Measurements from ENCODE around the gene PVRIG.
"Not testable (repeated sequence)": the region's sequence is repeated elsewhere in the genome, so short reads cannot be mapped to it uniquely, and the experiment has no call there.

The PVRIG gene

DNA sequence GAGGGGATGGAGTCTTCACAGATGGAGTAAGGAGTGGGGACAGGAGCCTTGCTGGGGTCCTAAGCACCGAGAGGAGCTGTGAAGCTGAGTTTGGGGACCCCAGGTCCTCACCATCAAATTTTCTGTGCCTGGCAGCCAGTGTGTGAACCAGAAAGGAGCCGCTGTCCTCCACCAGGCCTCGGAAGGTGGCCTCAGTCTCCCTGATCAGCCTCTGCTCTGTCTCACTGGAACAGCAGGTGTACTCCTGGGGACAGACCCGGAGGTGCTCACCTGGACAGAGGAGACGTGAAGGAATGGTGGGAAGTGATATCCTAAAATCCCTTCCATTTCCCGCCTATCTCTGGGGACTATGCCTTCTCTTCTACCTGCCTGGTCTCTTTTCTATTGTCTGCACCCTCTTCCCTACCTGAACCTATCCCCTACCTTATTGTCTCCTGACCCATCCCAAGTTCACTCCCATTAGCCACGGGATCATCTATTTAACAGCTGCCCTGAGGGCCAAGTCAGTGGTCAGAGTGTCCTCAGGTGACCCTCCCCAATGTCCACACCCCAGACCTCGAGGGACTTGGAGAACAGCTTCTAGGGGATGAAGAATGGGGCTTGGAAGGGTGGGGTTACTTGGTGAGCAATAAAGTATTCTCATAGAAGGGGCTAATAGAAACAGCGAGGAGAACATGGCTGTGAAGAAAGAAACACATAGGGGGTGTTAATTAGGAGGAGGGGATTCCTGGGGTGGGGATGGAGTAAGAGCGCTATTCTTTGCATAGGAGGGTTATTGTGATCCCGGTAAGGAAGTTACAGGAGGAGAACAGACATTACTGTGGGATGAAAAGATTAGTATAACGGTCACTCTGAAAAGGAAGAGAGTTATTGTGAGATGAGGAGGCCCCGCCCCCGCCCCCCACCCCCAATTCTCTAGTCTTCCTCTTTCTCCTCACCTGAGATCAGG lies 43.4 kb upstream of the PVRIG start:
- peak in 1 of 2 experiments; percentile 18 for DNase-seq (ENCODE audit: low read depth in 1 of 2, low spot score in 1 of 2)
- Histone ChIP-seq H3K27ac (replicated peaks) (no peak overlapping the region; the same call in 1 of the 2 replicates), H3K4me3 (replicated peaks; ENCODE audit: insufficient read depth, low read length) (peak overlapping the region; percentile 53), H3K27me3 (ENCODE audit: insufficient read depth, poor library complexity, severe bottlenecking) (peaks cover 5% of the 10 kb centered on the region)
- TF ChIP-seq POLR2AphosphoS5 (IDR thresholded peaks at IDR 0.05; ENCODE audit: low read depth) = no peak
- TF ChIP-seq REST (IDR thresholded peaks at IDR 0.05; ENCODE audit: insufficient replicate concordance, low read depth) = no peak

DNA sequence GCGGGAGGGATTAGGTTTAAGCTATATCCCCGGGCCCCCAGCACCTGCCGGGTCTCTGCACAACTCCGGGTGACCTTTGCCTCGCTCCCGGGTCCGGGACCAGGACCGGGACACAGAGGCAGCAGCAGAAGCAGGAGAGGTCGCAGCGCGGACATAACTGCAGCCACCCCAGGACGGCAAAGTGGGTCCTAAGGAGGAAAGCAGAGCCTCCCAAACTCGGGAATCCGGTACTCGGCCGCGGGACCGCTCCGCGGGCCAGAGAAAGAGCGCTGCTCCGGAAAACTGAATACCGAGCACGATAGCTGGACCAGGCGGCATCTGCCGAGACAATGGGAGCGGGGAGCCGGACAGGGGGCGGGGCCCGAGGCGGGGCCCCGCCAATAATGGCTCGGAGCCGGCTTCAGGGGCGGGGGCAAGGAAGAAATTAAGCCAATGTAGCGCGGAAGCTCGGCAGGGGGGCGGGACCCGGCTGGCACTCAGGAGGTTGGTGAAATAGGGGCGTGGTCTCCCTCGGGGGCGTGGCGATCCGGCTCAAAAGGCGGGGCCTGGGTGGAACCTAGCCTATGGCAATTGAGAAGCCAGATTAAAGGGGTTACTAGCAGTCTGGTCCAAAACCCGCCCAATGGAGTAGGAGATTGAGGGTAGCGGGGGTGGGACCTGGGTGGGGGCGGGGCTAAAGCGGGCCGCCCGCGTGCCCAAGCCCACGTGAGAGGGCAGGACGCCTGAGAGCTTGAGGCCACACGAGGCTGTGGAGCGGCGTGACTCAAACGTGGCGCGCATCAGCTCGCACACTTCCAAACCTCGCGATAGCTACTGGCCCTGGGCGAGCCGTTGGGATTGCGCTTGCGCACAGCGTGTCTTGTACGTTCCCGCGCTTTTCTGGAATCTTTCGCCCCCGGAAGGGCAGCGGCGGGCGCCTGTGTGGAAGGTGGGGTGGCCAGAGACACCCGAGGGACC lies 42.4 kb upstream of the PVRIG start, which contains the start of the genes GPC2 and STAG3:
TSS of gene GPC2 (minus strand) at position 337 of the 957 bp plus-strand sequence. CDS start at position 155, 182 bp downstream.
TSS of gene STAG3 (plus strand) at position 874 of the 957 bp plus-strand sequence. CDS start 2,639 bp downstream, outside the sequence.
- H3K27ac ChIP-seq (replicated peaks) = peak within 1 kb of the TSS; percentile 54
- TF ChIP-seq POLR2AphosphoS5 (IDR thresholded peaks at IDR 0.05; ENCODE audit: low read depth) (no peak), REST (IDR thresholded peaks at IDR 0.05; ENCODE audit: insufficient replicate concordance, low read depth) (no peak), GABPA (IDR thresholded peaks at IDR 0.05; ENCODE audit: low read depth) (no peak), SPI1 (IDR thresholded peaks at IDR 0.05; ENCODE audit: borderline replicate concordance, low read depth) (no peak)
- TF ChIP-seq, protein P1, sequence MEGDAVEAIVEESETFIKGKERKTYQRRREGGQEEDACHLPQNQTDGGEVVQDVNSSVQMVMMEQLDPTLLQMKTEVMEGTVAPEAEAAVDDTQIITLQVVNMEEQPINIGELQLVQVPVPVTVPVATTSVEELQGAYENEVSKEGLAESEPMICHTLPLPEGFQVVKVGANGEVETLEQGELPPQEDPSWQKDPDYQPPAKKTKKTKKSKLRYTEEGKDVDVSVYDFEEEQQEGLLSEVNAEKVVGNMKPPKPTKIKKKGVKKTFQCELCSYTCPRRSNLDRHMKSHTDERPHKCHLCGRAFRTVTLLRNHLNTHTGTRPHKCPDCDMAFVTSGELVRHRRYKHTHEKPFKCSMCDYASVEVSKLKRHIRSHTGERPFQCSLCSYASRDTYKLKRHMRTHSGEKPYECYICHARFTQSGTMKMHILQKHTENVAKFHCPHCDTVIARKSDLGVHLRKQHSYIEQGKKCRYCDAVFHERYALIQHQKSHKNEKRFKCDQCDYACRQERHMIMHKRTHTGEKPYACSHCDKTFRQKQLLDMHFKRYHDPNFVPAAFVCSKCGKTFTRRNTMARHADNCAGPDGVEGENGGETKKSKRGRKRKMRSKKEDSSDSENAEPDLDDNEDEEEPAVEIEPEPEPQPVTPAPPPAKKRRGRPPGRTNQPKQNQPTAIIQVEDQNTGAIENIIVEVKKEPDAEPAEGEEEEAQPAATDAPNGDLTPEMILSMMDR (IDR thresholded peaks at IDR 0.05; ENCODE audit: insufficient read depth, low read length) = no peak
- H3K27me3 ChIP-seq (ENCODE audit: insufficient read depth, poor library complexity, severe bottlenecking) = peaks cover under 1% of the 10 kb centered on the region
- H3K4me3 ChIP-seq (replicated peaks; ENCODE audit: insufficient read depth, low read length) = peak within 1 kb of the TSS; percentile 53
- DNase-seq (ENCODE audit: low read depth in 1 of 2, low spot score in 1 of 2) = peak; percentile 93 to 98

DNA sequence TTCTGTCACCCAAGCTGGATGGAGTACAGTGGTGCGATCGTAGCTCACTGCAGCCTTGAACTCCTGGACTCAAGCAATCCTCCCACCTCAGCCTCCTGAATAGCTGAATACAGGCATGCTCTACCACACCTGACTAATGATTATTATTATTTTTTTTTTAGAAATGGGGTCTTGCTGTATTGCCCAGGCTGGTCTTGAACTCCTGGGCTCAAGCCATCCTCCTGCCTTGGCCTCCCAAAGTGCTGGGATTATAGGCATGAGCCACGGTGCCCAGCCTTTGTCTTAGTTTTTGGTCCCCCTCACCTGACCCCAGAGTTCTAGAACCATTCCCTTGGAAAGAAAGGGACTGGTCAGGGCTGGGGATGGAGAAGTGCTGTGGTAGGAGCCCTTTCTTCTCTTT lies 39.7 kb upstream of the PVRIG start:
- not testable (repeated sequence) for H3K4me3 ChIP-seq (replicated peaks; ENCODE audit: insufficient read depth, low read length); H3K27ac ChIP-seq (replicated peaks)

DNA sequence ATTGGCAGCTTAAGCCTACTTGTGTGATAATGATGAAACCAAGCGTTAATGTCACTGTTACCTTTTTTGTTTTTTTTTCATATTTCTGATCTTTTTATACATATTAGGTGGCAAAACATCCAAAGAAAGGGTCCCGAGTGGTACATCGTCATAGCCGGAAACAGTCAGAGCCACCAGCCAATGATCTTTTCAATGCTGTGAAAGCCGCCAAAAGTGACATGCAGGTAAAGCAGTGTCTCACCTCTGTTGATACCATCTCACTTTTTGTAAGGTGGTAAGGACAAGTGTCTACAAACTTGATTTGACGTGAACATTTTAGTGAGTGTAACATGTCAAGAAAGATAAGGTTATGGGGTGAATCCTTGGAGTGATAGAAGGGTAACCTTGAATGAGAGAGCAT lies 37.1 kb upstream of the PVRIG start:
- not testable (repeated sequence) for DNase-seq (ENCODE audit: low read depth in 1 of 2, low spot score in 1 of 2); H3K4me3 ChIP-seq (replicated peaks; ENCODE audit: insufficient read depth, low read length); H3K27me3 ChIP-seq (ENCODE audit: insufficient read depth, poor library complexity, severe bottlenecking); H3K27ac ChIP-seq (replicated peaks)

More for the DNA sequence above, 39.7 kb upstream of the PVRIG start:
- H3K27me3 ChIP-seq (ENCODE audit: insufficient read depth, poor library complexity, severe bottlenecking); DNase-seq (ENCODE audit: low read depth in 1 of 2, low spot score in 1 of 2): not testable (repeated sequence)

GRCh38 chr7:100183090-100183489 lies 36.7 kb upstream of the PVRIG start:
- H3K27ac ChIP-seq (replicated peaks); H3K4me3 ChIP-seq (replicated peaks; ENCODE audit: insufficient read depth, low read length); H3K27me3 ChIP-seq (ENCODE audit: insufficient read depth, poor library complexity, severe bottlenecking); DNase-seq (ENCODE audit: low read depth in 1 of 2, low spot score in 1 of 2): not testable (repeated sequence)

All from HL-60 (cell line).